HUES64 (cell line): ENCODE results near the gene CASZ1.

Experiments used
- H3K27ac ChIP-seq: 2 replicates; pipeline ENCODE4 v1.7.0; 2013; ENCODE audit warnings: low read depth, low read length, inconsistent platforms
- H3K27me3 ChIP-seq: 2 replicates; pipeline ENCODE4 v1.6.1; 2013; ENCODE audit warnings: mild to moderate bottlenecking, low read length; ENCODE audit not compliant: insufficient read depth
- H3K36me3 ChIP-seq: 2 replicates; pipeline ENCODE4 v1.6.1; 2013; ENCODE audit warnings: mild to moderate bottlenecking, low read length; ENCODE audit not compliant: insufficient read depth
- H3K4me1 ChIP-seq: 2 replicates; pipeline ENCODE4 v1.6.1; 2013; ENCODE audit warnings: mild to moderate bottlenecking, low read length, moderate library complexity; ENCODE audit not compliant: insufficient read depth
- H3K4me3 ChIP-seq: 2 replicates; pipeline ENCODE4 v1.5.1; 2013; ENCODE audit warnings: mild to moderate bottlenecking, low read length, moderate library complexity
- H3K9ac ChIP-seq: 2 replicates; pipeline ENCODE4 v1.6.1; 2013; ENCODE audit warnings: mild to moderate bottlenecking, low read depth, low read length
- H3K9me3 ChIP-seq: 2 replicates; pipeline ENCODE4 v1.6.1; 2013; ENCODE audit warnings: low read depth, low read length; ENCODE audit not compliant: insufficient read depth
- WGBS: fragments of 150-250, 120-280 bp; methylation state at CpG from one replicate; pipeline ENCODE4 v1.1.7; 2013; ENCODE audit warnings: missing lambda C conversion rate; 5-methylcytosine and 5-hydroxymethylcytosine counted together

CASZ1 gene

GRCh38 chr1:10651793-10652192 lies 144.7 kb downstream of the CASZ1 start:
- 45% methylated on average over 11 of the region's 11 CpGs for WGBS
- Histone ChIP-seq H3K27ac (no peak overlapping the region), H3K9me3 (no peaks in the 10 kb centered on the region), H3K4me1 (peaks cover 19% of the 10 kb centered on the region), H3K4me3 (no peak overlapping the region), H3K27me3 (peaks cover 31% of the 10 kb centered on the region), H3K9ac (no peak overlapping the region), H3K36me3 (no peaks in the 10 kb centered on the region)

GRCh38 chr1:10651389-10651766 lies 145.1 kb downstream of the CASZ1 start:
- Histone ChIP-seq H3K27ac (no peak overlapping the region), H3K9ac (no peak overlapping the region), H3K4me3 (no peak overlapping the region), H3K27me3 (peaks cover 31% of the 10 kb centered on the region), H3K9me3 (no peaks in the 10 kb centered on the region), H3K36me3 (no peaks in the 10 kb centered on the region), H3K4me1 (peaks cover 19% of the 10 kb centered on the region)
- 17% methylated on average over 19 of the region's 19 CpGs for WGBS

- H3K9me3 ChIP-seq, result no peaks in the 10 kb centered on the region
- H3K27ac ChIP-seq, result no peak overlapping the region
- H3K4me3 ChIP-seq, result peak overlapping the region; percentile 22
- WGBS, result 12% methylated on average over 38 of the region's 40 CpGs
- no peak overlapping the region for H3K9ac ChIP-seq
- H3K27me3 ChIP-seq, result peaks cover 31% of the 10 kb centered on the region
- H3K36me3 ChIP-seq, result no peaks in the 10 kb centered on the region
- H3K4me1 ChIP-seq, result peaks cover 19% of the 10 kb centered on the region
These were observed 145.7 kb downstream of the CASZ1 start for GRCh38 chr1:10650556-10651388.

GRCh38 chr1:10649517-10650201 lies 146.8 kb downstream of the CASZ1 start:
- no peaks in the 10 kb centered on the region for H3K36me3 ChIP-seq
- H3K4me3 ChIP-seq, result peak overlapping the region; percentile 48
- no peak overlapping the region for H3K9ac ChIP-seq
- peaks cover 31% of the 10 kb centered on the region for H3K27me3 ChIP-seq
- WGBS, result 8% methylated on average over 30 of the region's 30 CpGs
- H3K9me3 ChIP-seq, result no peaks in the 10 kb centered on the region
- peaks cover 19% of the 10 kb centered on the region for H3K4me1 ChIP-seq
- peak overlapping the region; percentile 45; the same call in 1 of the 2 replicates for H3K27ac ChIP-seq

- no peaks in the 10 kb centered on the region for H3K36me3 ChIP-seq
- peaks cover 19% of the 10 kb centered on the region for H3K4me1 ChIP-seq
- no peaks in the 10 kb centered on the region for H3K9me3 ChIP-seq
- peaks cover 31% of the 10 kb centered on the region for H3K27me3 ChIP-seq
- WGBS, result 51% methylated on average over 32 of the region's 32 CpGs
- H3K9ac ChIP-seq, result no peak overlapping the region
- H3K4me3 ChIP-seq, result peak overlapping the region; percentile 48
- H3K27ac ChIP-seq, result peak overlapping the region; percentile 45; the same call in 1 of the 2 replicates
These were observed 147.5 kb downstream of the CASZ1 start for GRCh38 chr1:10648689-10649516.

GRCh38 chr1:10647414-10648170 lies 148.9 kb downstream of the CASZ1 start:
- Histone ChIP-seq H3K4me1 (peaks cover 19% of the 10 kb centered on the region), H3K27ac (no peak overlapping the region), H3K4me3 (no peak overlapping the region), H3K9me3 (no peaks in the 10 kb centered on the region), H3K36me3 (no peaks in the 10 kb centered on the region), H3K9ac (no peak overlapping the region), H3K27me3 (peaks cover 31% of the 10 kb centered on the region)
- 92% methylated on average over 38 of the region's 38 CpGs for WGBS

GRCh38 chr1:10646347-10646861 lies 150.0 kb downstream of the CASZ1 start:
- H3K4me1 ChIP-seq, result peaks cover 11% of the 10 kb centered on the region
- no peaks in the 10 kb centered on the region for H3K36me3 ChIP-seq
- H3K9me3 ChIP-seq, result no peaks in the 10 kb centered on the region
- no peak overlapping the region for H3K9ac ChIP-seq
- no peak overlapping the region for H3K27ac ChIP-seq
- WGBS, result 90% methylated on average over 12 of the region's 12 CpGs
- H3K4me3 ChIP-seq, result no peak overlapping the region
- peaks cover 22% of the 10 kb centered on the region for H3K27me3 ChIP-seq

- H3K9ac ChIP-seq, result no peak overlapping the region
- peaks cover 21% of the 10 kb centered on the region for H3K27me3 ChIP-seq
- WGBS, result 95% methylated on average over 32 of the region's 32 CpGs
- H3K27ac ChIP-seq, result no peak overlapping the region
- H3K9me3 ChIP-seq, result no peaks in the 10 kb centered on the region
- H3K4me3 ChIP-seq, result no peak overlapping the region
- 0 out of 2 replicates have a peak, but pooled peaks cover 6% of the 10 kb centered on the region for H3K4me1 ChIP-seq
- H3K36me3 ChIP-seq, result no peaks in the 10 kb centered on the region
These were observed 151.9 kb downstream of the CASZ1 start for GRCh38 chr1:10644307-10645128.

- peaks cover 21% of the 10 kb centered on the region for H3K27me3 ChIP-seq
- no peak overlapping the region for H3K4me3 ChIP-seq
- H3K36me3 ChIP-seq, result no peaks in the 10 kb centered on the region
- WGBS, result 93% methylated on average over 17 of the region's 17 CpGs
- H3K27ac ChIP-seq, result no peak overlapping the region
- H3K9me3 ChIP-seq, result no peaks in the 10 kb centered on the region
- H3K4me1 ChIP-seq, result no peaks in the 10 kb centered on the region
- H3K9ac ChIP-seq, result no peak overlapping the region
These were observed 152.7 kb downstream of the CASZ1 start for GRCh38 chr1:10643607-10644306.
